ENCODE results near the gene TSPAN13.

TSPAN13 gene
- 0.41 to 1.2 reads per million in 2 donors for total RNA-seq

GRCh38 chr7:16753102-16753931 lies at the start of gene TSPAN13:
TSS of gene TSPAN13 (plus strand) at chr7:16753755. CDS start at chr7:16753968, 213 bp downstream.
- no peak for DNase-seq

- DNase-seq: no peak
These were observed 45.0 kb upstream of the TSPAN13 start for GRCh38 chr7:16708511-16708910.

- no peak for DNase-seq
These were observed 44.6 kb upstream of the TSPAN13 start for GRCh38 chr7:16708980-16709379.

GRCh38 chr7:16710651-16711050 lies 42.9 kb upstream of the TSPAN13 start:
- DNase-seq: no peak

- no peak for DNase-seq
These were observed 41.8 kb upstream of the TSPAN13 start for GRCh38 chr7:16711730-16712129.

GRCh38 chr7:16712916-16713315 lies 40.6 kb upstream of the TSPAN13 start:
- DNase-seq: no peak

GRCh38 chr7:16715928-16716327 lies 37.6 kb upstream of the TSPAN13 start:
- DNase-seq: no peak

GRCh38 chr7:16718111-16718656 lies 35.4 kb upstream of the TSPAN13 start:
- no peak for DNase-seq

- DNase-seq: no peak
These were observed 33.9 kb upstream of the TSPAN13 start for GRCh38 chr7:16719699-16720098.

GRCh38 chr7:16721541-16721940 lies 32.0 kb upstream of the TSPAN13 start:
- no peak for DNase-seq

GRCh38 chr7:16724344-16724743 lies 29.2 kb upstream of the TSPAN13 start:
- no peak for DNase-seq

- no peak for DNase-seq
These were observed 27.4 kb upstream of the TSPAN13 start for GRCh38 chr7:16726189-16726588.

- DNase-seq: no peak
These were observed 25.8 kb upstream of the TSPAN13 start for GRCh38 chr7:16727736-16728135.

- no peak for DNase-seq
These were observed 24.7 kb upstream of the TSPAN13 start for GRCh38 chr7:16728811-16729210.

- DNase-seq: no peak
These were observed 24.0 kb upstream of the TSPAN13 start for GRCh38 chr7:16729541-16729940.

- DNase-seq: no peak
These were observed 22.6 kb upstream of the TSPAN13 start for GRCh38 chr7:16730937-16731336.

GRCh38 chr7:16732828-16733227 lies 20.7 kb upstream of the TSPAN13 start:
- no peak for DNase-seq

- no peak for DNase-seq
These were observed 19.3 kb upstream of the TSPAN13 start for GRCh38 chr7:16734148-16734726.

- DNase-seq: no peak
These were observed 18.5 kb upstream of the TSPAN13 start for GRCh38 chr7:16735020-16735419.

GRCh38 chr7:16738011-16738688 lies 15.4 kb upstream of the TSPAN13 start:
- no peak for DNase-seq

- DNase-seq: no peak
These were observed 13.5 kb upstream of the TSPAN13 start for GRCh38 chr7:16739863-16740622.

GRCh38 chr7:16740623-16740953 lies 13.0 kb upstream of the TSPAN13 start:
- DNase-seq: no peak

GRCh38 chr7:16740996-16741395 lies 12.6 kb upstream of the TSPAN13 start:
- DNase-seq: no peak
